Astrocyte (in vitro differentiated cells and primary cell): Measurements from ENCODE around the gene PAK4. TPM values are rescaled to one million over a fixed set of nuclear protein-coding genes. Genes with fewer than 3 reads are reported as not detected.

Experiments
- DNase-seq: peaks from one replicate; pipeline ENCODE4 v3.0.0-alpha.2; 2010; ENCODE audit warnings: low read depth
- FAIRE-seq: peaks from 2 replicates; lab custom pipeline; 2011; peaks lifted over from hg19 to GRCh38; lab: Jason Lieb, UNC
- H2AFZ ChIP-seq: 2 replicates; pipeline ENCODE4 v1.6.0; 2012; ENCODE audit warnings: low read depth, low read length, inconsistent platforms
- H3K27ac ChIP-seq: 2 replicates; pipeline ENCODE4 v1.5.1; 2011; ENCODE audit warnings: low read depth, low read length, inconsistent platforms
- H3K27me3 ChIP-seq: 2 replicates; pipeline ENCODE4 v1.6.0; 2011; ENCODE audit warnings: low read length, inconsistent platforms; ENCODE audit not compliant: insufficient read depth
- H3K36me3 ChIP-seq: 2 replicates; pipeline ENCODE4 v1.5.1; 2011; ENCODE audit warnings: low read length, inconsistent platforms; ENCODE audit not compliant: insufficient read depth
- H3K4me1 ChIP-seq: 2 replicates; pipeline ENCODE4 v1.5.1; 2011; ENCODE audit warnings: low read length, inconsistent platforms; ENCODE audit not compliant: insufficient read depth
- H3K4me2 ChIP-seq: 2 replicates; pipeline ENCODE4 v1.6.0; 2012; ENCODE audit warnings: low read length, inconsistent platforms
- H3K4me3 ChIP-seq: 2 replicates; pipeline ENCODE4 v1.5.1; 2011; ENCODE audit warnings: low read depth, mild to moderate bottlenecking, low read length, inconsistent platforms; ENCODE audit not compliant: insufficient read depth
- H3K79me2 ChIP-seq: 2 replicates; pipeline ENCODE4 v1.6.0; 2012; ENCODE audit warnings: mild to moderate bottlenecking, low read length, inconsistent platforms; ENCODE audit not compliant: insufficient read depth
- H3K9ac ChIP-seq: 2 replicates; pipeline ENCODE4 v1.6.0; 2012; ENCODE audit warnings: mild to moderate bottlenecking, low read length, inconsistent platforms
- H3K9me3 ChIP-seq: 2 replicates; pipeline ENCODE4 v1.5.1; 2012; ENCODE audit warnings: low read depth, mild to moderate bottlenecking, low read length, inconsistent platforms; ENCODE audit not compliant: insufficient read depth
- H4K20me1 ChIP-seq: 2 replicates; pipeline ENCODE4 v1.6.0; 2012; ENCODE audit warnings: low read length, inconsistent platforms; ENCODE audit not compliant: insufficient read depth
- H3K27ac Mint-ChIP-seq: one replicate; pipeline ENCODE4 v1.8.0; 2021; ENCODE audit warnings: mild to moderate bottlenecking, mixed read lengths; ENCODE audit not compliant: unreplicated experiment
- H3K27me3 Mint-ChIP-seq: one replicate; pipeline ENCODE4 v1.8.0; 2021; ENCODE audit warnings: low read depth, mixed read lengths; ENCODE audit not compliant: unreplicated experiment
- H3K36me3 Mint-ChIP-seq: one replicate; pipeline ENCODE4 v1.8.0; 2021; ENCODE audit warnings: low read depth, mixed read lengths; ENCODE audit not compliant: unreplicated experiment
- H3K4me1 Mint-ChIP-seq: one replicate; pipeline ENCODE4 v1.8.0; 2021; ENCODE audit warnings: low read depth, mixed read lengths; ENCODE audit not compliant: unreplicated experiment
- H3K4me3 Mint-ChIP-seq: one replicate; pipeline ENCODE4 v1.8.0; 2021; ENCODE audit warnings: mild to moderate bottlenecking, moderate library complexity, mixed read lengths; ENCODE audit not compliant: unreplicated experiment
- H3K9me3 Mint-ChIP-seq: one replicate; pipeline ENCODE4 v1.8.0; 2021; ENCODE audit warnings: mild to moderate bottlenecking, mixed read lengths; ENCODE audit not compliant: unreplicated experiment
- CTCF ChIP-seq: IDR thresholded peaks from 2 replicates; pipeline ENCODE4 v1.5.1; 2011; ENCODE audit warnings: low read depth, mild to moderate bottlenecking, inconsistent platforms, low read length, moderate library complexity; ENCODE audit not compliant: insufficient read depth
- EZH2 ChIP-seq: IDR thresholded peaks from 2 replicates; pipeline ENCODE4 v1.6.1; 2012; ENCODE audit warnings: mild to moderate bottlenecking, low read length, inconsistent platforms; ENCODE audit not compliant: insufficient read depth
- total RNA-seq: library from RNA; stranded (reverse); gene quantifications from 2 replicates; pipeline ENCODE4 v1.2.1, GENCODE V29; 2021

PAK4 gene
- total RNA-seq, 1 donor from 2014 or later, result 48.0 TPM

- Histone ChIP-seq H4K20me1 (peaks cover 37% of the 10 kb centered on the region), H3K9ac (no peak overlapping the region), H3K4me3 (no peak overlapping the region), H3K79me2 (peaks cover 12% of the 10 kb centered on the region), H3K27me3 (no peaks in the 10 kb centered on the region), H3K36me3 (no peaks in the 10 kb centered on the region), H3K9me3 (no peaks in the 10 kb centered on the region), H3K4me2 (no peak overlapping the region), H3K27ac (no peak overlapping the region), H3K4me1 (no peaks in the 10 kb centered on the region), H2AFZ (no peak overlapping the region)
- Mint-ChIP-seq H3K27ac (no peak overlapping the region), H3K27me3 (no peaks in the 10 kb centered on the region), H3K4me3 (no peak overlapping the region), H3K9me3 (no peaks in the 10 kb centered on the region), H3K36me3 (peaks cover under 1% of the 10 kb centered on the region), H3K4me1 (no peaks in the 10 kb centered on the region)
- TF ChIP-seq CTCF, result no peak
- DNase-seq, result no peak
- FAIRE-seq, result no peak
Measured at GRCh38 chr19:39170386-39171231, 45.0 kb downstream of the PAK4 start.

- Mint-ChIP-seq H3K27ac (no peak overlapping the region), H3K4me1 (no peaks in the 10 kb centered on the region)
- H3K4me1 ChIP-seq, result no peaks in the 10 kb centered on the region
Measured at GRCh38 chr19:39171479-39172465, 46.2 kb downstream of the PAK4 start.

More at GRCh38 chr19:39171479-39172465, 46.2 kb downstream of the PAK4 start:
- Histone ChIP-seq H3K9me3 (no peaks in the 10 kb centered on the region), H3K27ac (no peak overlapping the region), H2AFZ (no peak overlapping the region), H3K27me3 (no peaks in the 10 kb centered on the region), H3K79me2 (peaks cover 1% of the 10 kb centered on the region), H3K4me3 (no peak overlapping the region), H4K20me1 (peaks cover 28% of the 10 kb centered on the region), H3K9ac (no peak overlapping the region), H3K36me3 (no peaks in the 10 kb centered on the region), H3K4me2 (no peak overlapping the region)
- Mint-ChIP-seq H3K27me3 (no peaks in the 10 kb centered on the region), H3K4me3 (no peak overlapping the region), H3K9me3 (no peaks in the 10 kb centered on the region), H3K36me3 (peaks cover 3% of the 10 kb centered on the region)
- TF ChIP-seq CTCF (no peak), EZH2 (no peak)
- FAIRE-seq (no peak), DNase-seq (no peak)
